ENCODE measurements around the gene MED10.

Gene MED10

DNA sequence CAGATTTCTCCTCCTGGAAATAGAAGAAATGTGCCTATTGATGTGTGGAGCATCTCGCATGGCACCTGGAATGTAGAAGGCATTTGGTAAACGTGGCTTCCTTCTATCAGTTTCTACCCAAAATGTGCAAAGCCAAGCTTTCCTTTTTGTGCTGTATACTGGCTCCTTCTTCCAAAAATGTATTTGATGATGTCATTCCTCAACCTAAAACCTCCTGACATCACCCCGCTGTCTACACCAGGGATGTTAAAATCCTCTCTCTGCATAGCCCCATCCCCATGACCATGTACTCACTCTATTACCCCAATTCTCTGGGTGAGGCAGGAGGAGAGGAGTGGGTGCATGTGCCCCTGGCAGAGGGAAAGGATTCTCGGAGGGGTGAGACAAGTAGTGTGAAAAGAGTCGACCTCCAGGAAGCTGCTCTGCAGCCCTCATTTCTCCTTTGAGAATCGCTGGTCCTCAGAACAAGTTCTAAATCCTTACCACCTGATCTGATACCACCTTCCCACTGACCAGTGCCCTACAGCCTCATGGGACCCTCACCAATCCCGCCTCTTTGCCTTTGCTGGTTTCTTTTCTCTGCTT, 11.7 kb upstream of the MED10 start:
- H2AFZ ChIP-seq (ENCODE audit: low read length), result no peak overlapping the region
- DNase-seq, result no peak
- H3K27me3 ChIP-seq (replicated peaks; ENCODE audit: insufficient read depth, low read length), result no peaks in the 10 kb centered on the region
- H3K9me2 ChIP-seq (replicated peaks; ENCODE audit: insufficient read depth, low read length), result no peaks in the 10 kb centered on the region
- TF ChIP-seq, protein P1, sequence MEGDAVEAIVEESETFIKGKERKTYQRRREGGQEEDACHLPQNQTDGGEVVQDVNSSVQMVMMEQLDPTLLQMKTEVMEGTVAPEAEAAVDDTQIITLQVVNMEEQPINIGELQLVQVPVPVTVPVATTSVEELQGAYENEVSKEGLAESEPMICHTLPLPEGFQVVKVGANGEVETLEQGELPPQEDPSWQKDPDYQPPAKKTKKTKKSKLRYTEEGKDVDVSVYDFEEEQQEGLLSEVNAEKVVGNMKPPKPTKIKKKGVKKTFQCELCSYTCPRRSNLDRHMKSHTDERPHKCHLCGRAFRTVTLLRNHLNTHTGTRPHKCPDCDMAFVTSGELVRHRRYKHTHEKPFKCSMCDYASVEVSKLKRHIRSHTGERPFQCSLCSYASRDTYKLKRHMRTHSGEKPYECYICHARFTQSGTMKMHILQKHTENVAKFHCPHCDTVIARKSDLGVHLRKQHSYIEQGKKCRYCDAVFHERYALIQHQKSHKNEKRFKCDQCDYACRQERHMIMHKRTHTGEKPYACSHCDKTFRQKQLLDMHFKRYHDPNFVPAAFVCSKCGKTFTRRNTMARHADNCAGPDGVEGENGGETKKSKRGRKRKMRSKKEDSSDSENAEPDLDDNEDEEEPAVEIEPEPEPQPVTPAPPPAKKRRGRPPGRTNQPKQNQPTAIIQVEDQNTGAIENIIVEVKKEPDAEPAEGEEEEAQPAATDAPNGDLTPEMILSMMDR (IDR thresholded peaks at IDR 0.05; ENCODE audit: low read length), result no peak
- no peak for TF ChIP-seq EZH2 (optimal IDR thresholded peaks at IDR 0.05; ENCODE audit: low read depth, low read length)
- no peak for TF ChIP-seq EZH2phosphoT487 (IDR thresholded peaks at IDR 0.05; ENCODE audit: low read length)
- no peak overlapping the region for H3K27ac ChIP-seq (ENCODE audit: low read length)
- peaks cover 27% of the 10 kb centered on the region for H3K4me1 ChIP-seq (ENCODE audit: low read length)
- no peaks in the 10 kb centered on the region for H3K9me3 ChIP-seq (replicated peaks; ENCODE audit: insufficient read depth, low read length)
- no peaks in the 10 kb centered on the region for H3K79me2 ChIP-seq (ENCODE audit: low read length)
- H3K4me3 ChIP-seq (ENCODE audit: low read length), result no peak overlapping the region
- H4K20me1 ChIP-seq (ENCODE audit: insufficient read depth, low read length), result no peaks in the 10 kb centered on the region
- no peaks in the 10 kb centered on the region for H3K36me3 ChIP-seq (replicated peaks; ENCODE audit: insufficient read depth, low read length)
- no peak overlapping the region for H3K4me2 ChIP-seq (ENCODE audit: low read depth, low read length)
- H3K9ac ChIP-seq (ENCODE audit: low read length), result no peak overlapping the region
- peaks cover 15% of the 10 kb centered on the region for H3F3A ChIP-seq (ENCODE audit: insufficient read depth, low read length)

DNA sequence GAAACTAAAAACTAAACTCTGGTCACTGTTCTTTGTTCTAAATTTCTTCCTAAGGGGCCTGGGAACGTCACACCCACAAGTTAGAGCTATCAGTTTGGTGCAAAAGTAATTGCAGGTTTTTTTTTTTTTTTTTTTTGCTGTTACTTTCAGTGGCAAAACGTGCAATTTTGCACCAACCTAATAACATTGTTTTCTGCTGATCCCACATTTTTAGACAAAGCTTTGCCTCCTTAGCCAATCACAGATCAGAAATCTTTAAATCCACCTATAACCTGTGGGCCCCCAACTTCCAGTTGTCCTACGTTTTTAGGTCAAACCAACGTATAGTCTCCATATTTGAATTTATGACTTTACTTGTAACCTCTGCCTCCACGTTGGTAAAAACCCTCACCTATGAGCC, 11.1 kb upstream of the MED10 start:
- no peaks in the 10 kb centered on the region for H3K79me2 ChIP-seq (ENCODE audit: low read length)

DNA sequence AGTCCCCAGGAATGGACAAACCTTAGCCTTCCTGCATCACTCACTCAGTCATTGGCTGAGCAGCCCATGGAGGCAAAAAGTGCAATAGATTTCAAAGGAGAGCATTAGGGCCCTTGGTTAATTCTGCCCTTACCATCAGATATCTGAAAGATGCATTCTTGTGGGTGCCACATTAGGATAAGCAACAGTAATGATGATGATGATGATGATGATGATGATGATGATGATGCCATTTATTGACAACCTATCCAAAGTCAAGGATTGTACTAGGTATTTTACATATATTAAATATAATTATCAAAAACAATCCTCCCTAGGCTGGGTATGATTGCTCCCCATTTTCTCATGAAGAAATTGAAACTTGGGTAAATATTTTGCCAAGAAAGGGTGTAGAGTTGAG, 9.6 kb upstream of the MED10 start:
- Histone ChIP-seq H3K9me3 (replicated peaks; ENCODE audit: insufficient read depth, low read length) (no peaks in the 10 kb centered on the region), H3K27ac (ENCODE audit: low read length) (no peak overlapping the region), H3K4me2 (ENCODE audit: low read depth, low read length) (no peak overlapping the region), H3K36me3 (replicated peaks; ENCODE audit: insufficient read depth, low read length) (no peaks in the 10 kb centered on the region), H3K79me2 (ENCODE audit: low read length) (no peaks in the 10 kb centered on the region), H3K4me3 (ENCODE audit: low read length) (no peak overlapping the region), H3K9ac (ENCODE audit: low read length) (no peak overlapping the region), H3K9me2 (replicated peaks; ENCODE audit: insufficient read depth, low read length) (no peaks in the 10 kb centered on the region), H3F3A (ENCODE audit: insufficient read depth, low read length) (no peaks in the 10 kb centered on the region), H2AFZ (ENCODE audit: low read length) (no peak overlapping the region), H3K27me3 (replicated peaks; ENCODE audit: insufficient read depth, low read length) (no peaks in the 10 kb centered on the region), H4K20me1 (ENCODE audit: insufficient read depth, low read length) (no peaks in the 10 kb centered on the region), H3K4me1 (ENCODE audit: low read length) (peaks cover 7% of the 10 kb centered on the region)
- DNase-seq, result no peak
- TF ChIP-seq, protein P1 (IDR thresholded peaks at IDR 0.05; ENCODE audit: low read length), result no peak
- no peak for TF ChIP-seq EZH2 (optimal IDR thresholded peaks at IDR 0.05; ENCODE audit: low read depth, low read length)

More for the DNA sequence above, 11.1 kb upstream of the MED10 start:
- no peak for DNase-seq
- Histone ChIP-seq H4K20me1 (ENCODE audit: insufficient read depth, low read length) (no peaks in the 10 kb centered on the region), H3K36me3 (replicated peaks; ENCODE audit: insufficient read depth, low read length) (no peaks in the 10 kb centered on the region), H3K27ac (ENCODE audit: low read length) (no peak overlapping the region), H3K27me3 (replicated peaks; ENCODE audit: insufficient read depth, low read length) (no peaks in the 10 kb centered on the region), H3K9me3 (replicated peaks; ENCODE audit: insufficient read depth, low read length) (no peaks in the 10 kb centered on the region), H3K4me3 (ENCODE audit: low read length) (no peak overlapping the region), H3K4me1 (ENCODE audit: low read length) (peaks cover 21% of the 10 kb centered on the region), H3F3A (ENCODE audit: insufficient read depth, low read length) (peaks cover 13% of the 10 kb centered on the region), H2AFZ (ENCODE audit: low read length) (no peak overlapping the region), H3K9me2 (replicated peaks; ENCODE audit: insufficient read depth, low read length) (no peaks in the 10 kb centered on the region), H3K4me2 (ENCODE audit: low read depth, low read length) (no peak overlapping the region), H3K9ac (ENCODE audit: low read length) (no peak overlapping the region)
- no peak for TF ChIP-seq EZH2 (optimal IDR thresholded peaks at IDR 0.05; ENCODE audit: low read depth, low read length)
- TF ChIP-seq, protein P1 (IDR thresholded peaks at IDR 0.05; ENCODE audit: low read length), result no peak
- TF ChIP-seq EZH2phosphoT487 (IDR thresholded peaks at IDR 0.05; ENCODE audit: low read length), result no peak

Data from MM.1S (cell line).